Measurements from ENCODE around the gene NUP107. TPM values are rescaled to one million over a fixed set of nuclear protein-coding genes. Genes with fewer than 3 reads are reported as not detected.

Gene NUP107
- total and polyA plus RNA-seq, 12 donors: 9.9 to 25.7 (median 21.8) TPM

GRCh38 chr12:68750506-68750905, 63.7 kb downstream of the NUP107 start:
- Histone ChIP-seq H3K4me1 (peaks cover 0 to 23% (median 17%) of the 10 kb centered on the region in 9 donors), H3K27me3 (no peaks in the 10 kb centered on the region), H3K27ac (no peak overlapping the region), H3K9me3 (no peaks in the 10 kb centered on the region), H3K36me3 (peaks cover 0 to 64% (median 24%) of the 10 kb centered on the region in 9 donors), H3K4me3 (no peak overlapping the region)
- intact Hi-C loops (cut with DNase I): no loop called here
- WGBS, 2 donors: 74 to 85% methylated on average over 4 of the region's 4 CpGs
- no peak for ATAC-seq
- TF ChIP-seq, protein P1, sequence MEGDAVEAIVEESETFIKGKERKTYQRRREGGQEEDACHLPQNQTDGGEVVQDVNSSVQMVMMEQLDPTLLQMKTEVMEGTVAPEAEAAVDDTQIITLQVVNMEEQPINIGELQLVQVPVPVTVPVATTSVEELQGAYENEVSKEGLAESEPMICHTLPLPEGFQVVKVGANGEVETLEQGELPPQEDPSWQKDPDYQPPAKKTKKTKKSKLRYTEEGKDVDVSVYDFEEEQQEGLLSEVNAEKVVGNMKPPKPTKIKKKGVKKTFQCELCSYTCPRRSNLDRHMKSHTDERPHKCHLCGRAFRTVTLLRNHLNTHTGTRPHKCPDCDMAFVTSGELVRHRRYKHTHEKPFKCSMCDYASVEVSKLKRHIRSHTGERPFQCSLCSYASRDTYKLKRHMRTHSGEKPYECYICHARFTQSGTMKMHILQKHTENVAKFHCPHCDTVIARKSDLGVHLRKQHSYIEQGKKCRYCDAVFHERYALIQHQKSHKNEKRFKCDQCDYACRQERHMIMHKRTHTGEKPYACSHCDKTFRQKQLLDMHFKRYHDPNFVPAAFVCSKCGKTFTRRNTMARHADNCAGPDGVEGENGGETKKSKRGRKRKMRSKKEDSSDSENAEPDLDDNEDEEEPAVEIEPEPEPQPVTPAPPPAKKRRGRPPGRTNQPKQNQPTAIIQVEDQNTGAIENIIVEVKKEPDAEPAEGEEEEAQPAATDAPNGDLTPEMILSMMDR (IDR thresholded peaks at IDR 0.05): no peak
- DNase-seq: no peak

DNA sequence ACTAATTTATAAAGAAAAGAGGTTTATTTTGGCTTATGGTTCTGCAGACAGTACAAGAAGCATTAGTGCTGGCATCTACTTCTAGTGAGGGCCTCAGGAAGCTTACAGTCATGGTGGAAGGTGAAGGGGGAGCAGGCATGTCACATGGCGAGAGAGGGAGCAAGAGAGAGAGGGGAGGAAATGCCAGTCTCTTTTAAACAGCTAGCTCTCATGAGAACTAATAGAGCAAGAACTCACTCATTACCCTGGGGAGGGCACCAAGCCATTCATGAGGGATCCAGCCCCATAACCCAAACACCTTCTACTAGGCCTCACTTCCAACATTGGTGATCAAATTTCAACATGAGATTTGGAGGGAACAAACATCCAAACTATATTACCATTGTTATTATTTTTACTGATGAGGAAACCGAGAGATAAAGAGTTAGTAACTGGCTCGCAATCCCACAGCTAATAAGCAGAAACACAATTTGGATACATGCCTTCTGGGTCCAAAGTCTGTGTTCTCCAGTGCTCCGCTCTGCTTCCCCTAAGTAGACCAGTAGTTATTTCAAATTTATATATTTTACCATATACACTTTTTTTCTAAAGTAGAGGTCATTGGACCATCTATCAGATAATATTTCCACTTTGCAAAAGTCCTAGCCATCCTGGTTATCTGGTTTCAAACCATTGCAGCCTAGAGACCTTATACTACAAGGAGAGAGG, 68.9 kb downstream of the NUP107 start:
- DNase-seq (no peak), ATAC-seq (no peak)
- Histone ChIP-seq H3K9me3 (no peaks in the 10 kb centered on the region), H3K36me3 (peaks cover 0 to 94% (median 27%) of the 10 kb centered on the region in 9 donors), H3K27ac (no peak overlapping the region), H3K27me3 (no peaks in the 10 kb centered on the region), H3K4me1 (peaks cover 0 to 1% (median 0%) of the 10 kb centered on the region in 9 donors), H3K4me3 (no peak overlapping the region)
- WGBS, 2 donors: 97% methylated on average over 4 of the region's 4 CpGs
- TF ChIP-seq, protein P1 (IDR thresholded peaks at IDR 0.05): no peak
- intact Hi-C loops (cut with DNase I): loop anchor here in 1 of 10 donors (5.0 kb wide), 1 partner anchor 52 kb away; the partner anchor contains the start of gene MDM2

GRCh38 chr12:68759852-68760251, 73.1 kb downstream of the NUP107 start:
- Histone ChIP-seq H3K4me3 (no peak overlapping the region), H3K4me1 (no peaks in the 10 kb centered on the region), H3K27me3 (no peaks in the 10 kb centered on the region), H3K9me3 (no peaks in the 10 kb centered on the region), H3K36me3 (peaks cover 0 to 93% (median 7%) of the 10 kb centered on the region in 9 donors), H3K27ac (no peak overlapping the region)
- DNase-seq (no peak), ATAC-seq (no peak)
- intact Hi-C loops (cut with DNase I): loop anchor here in 1 of 10 donors (5.0 kb wide), 1 partner anchor 47 kb away; the partner anchor contains the start of gene MDM2
- whole genome bisulfite sequencing, 2 donors: 88 to 90% methylated on average over 5 of the region's 5 CpGs
- TF ChIP-seq, protein P1 (IDR thresholded peaks at IDR 0.05): no peak

- DNase-seq (no peak), ATAC-seq (no peak)
- H3K27me3 ChIP-seq: no peaks in the 10 kb centered on the region
- WGBS, 2 donors: 93 to 94% methylated on average over 7 of the region's 7 CpGs
- H3K4me1 ChIP-seq: no peaks in the 10 kb centered on the region
- H3K4me3 ChIP-seq: no peak overlapping the region
- no peak overlapping the region for H3K27ac ChIP-seq
- intact Hi-C loops (cut with DNase I): no loop called here
- peaks cover 0 to 92% (median 4%) of the 10 kb centered on the region in 9 donors for H3K36me3 ChIP-seq
- TF ChIP-seq, protein P1 (IDR thresholded peaks at IDR 0.05): no peak
- H3K9me3 ChIP-seq: no peaks in the 10 kb centered on the region
Observed at GRCh38 chr12:68760806-68761441, 74.1 kb downstream of the NUP107 start.
